Measurements from ENCODE around the gene SF3B4. TPM values are rescaled to one million over a fixed set of nuclear protein-coding genes. Genes with fewer than 3 reads are reported as not detected.

Gene SF3B4
- total and polyA plus RNA-seq, 2 of the 8 experiments (the other 6 are each of a cell fraction or from before 2014, with no cell fraction given), result 81.1 to 122 TPM

DNA sequence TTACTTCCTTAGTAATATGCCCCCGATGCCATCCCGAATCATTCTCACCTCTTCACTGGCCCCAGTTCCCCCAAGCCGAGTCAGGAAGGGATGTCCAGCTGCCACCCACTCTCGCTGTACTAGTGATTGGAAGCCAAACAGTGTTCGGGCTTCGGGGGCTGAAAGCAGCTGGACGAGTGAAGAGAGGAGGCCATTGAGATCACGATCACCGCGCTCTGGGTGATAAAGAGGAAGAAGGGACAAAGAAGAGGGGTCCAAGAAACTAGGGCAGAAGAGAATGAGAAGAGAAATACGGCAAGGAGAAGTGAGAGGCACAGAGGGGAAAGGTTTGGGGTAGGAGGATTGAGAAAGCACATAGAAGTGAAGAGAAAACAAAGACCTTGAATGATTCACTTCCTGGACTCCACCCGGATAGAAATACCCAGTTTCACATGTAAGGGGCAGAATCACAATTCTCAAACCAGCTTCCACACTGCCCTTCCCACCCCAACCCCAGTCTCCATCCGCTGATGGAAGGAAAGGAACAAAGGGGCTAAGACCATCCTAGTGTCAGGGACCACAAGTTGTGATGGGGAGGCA lies 3.7 kb upstream of the SF3B4 start:
- Histone ChIP-seq H3K23me2 (ENCODE audit: low read depth, low read length) (peaks cover 5% of the 10 kb centered on the region), H4K20me1 (replicated peaks in 1 of 2; ENCODE audit: control insufficient read depth in 1 of 2, insufficient read depth in 2 of 2, low read length in 2 of 2) (no peaks in the 10 kb centered on the region), H3K4me2 (ENCODE audit: insufficient read depth in 1 of 2, low read depth in 2 of 2, low read length in 2 of 2) (no peak overlapping the region), H2BK15ac (ENCODE audit: low read length) (no peak overlapping the region), H3K27me3 (replicated peaks in 1 of 4; ENCODE audit: control insufficient read depth in 3 of 4, extremely low read depth in 1 of 4, insufficient read depth in 3 of 4, low read length in 3 of 4) (no peaks in the 10 kb centered on the region), H2AFZ (ENCODE audit: low read length) (no peak overlapping the region), H3K4me3 (ENCODE audit: extremely low read depth in 1 of 4, insufficient read depth in 2 of 4, low read depth in 3 of 4, low read length in 4 of 4) (no peak overlapping the region), H3K9me3 (ENCODE audit: insufficient read depth in 2 of 2, low read depth in 1 of 2, low read length in 1 of 2) (no peaks in the 10 kb centered on the region), H3K79me2 (ENCODE audit: control insufficient read depth in 1 of 2, insufficient read depth in 2 of 2, low read length in 2 of 2) (peaks cover 8 to 13% of the 10 kb centered on the region in 2 experiments), H3K14ac (ENCODE audit: insufficient read length) (no peak overlapping the region), H3K27ac (ENCODE audit: low read depth, low read length) (no peak overlapping the region), H4K91ac (replicated peaks; ENCODE audit: insufficient read length, low read length) (no peak overlapping the region), H3K79me1 (ENCODE audit: low read depth, low read length) (no peaks in the 10 kb centered on the region; the same call in none of the 2 replicates), H3K56ac (replicated peaks; ENCODE audit: insufficient read length, low read depth, low read length) (no peak overlapping the region), H2AK5ac (ENCODE audit: low read depth, low read length) (no peak overlapping the region), H3K9ac (replicated peaks in 1 of 4; ENCODE audit: extremely low read depth in 1 of 4, low read depth in 3 of 4, low read length in 3 of 4) (no peak overlapping the region), H3K18ac (ENCODE audit: extremely low read depth, low read length) (no peak overlapping the region), H2BK12ac (ENCODE audit: low read depth, low read length) (no peak overlapping the region), H2BK5ac (ENCODE audit: low read depth, low read length) (no peak overlapping the region), H2BK120ac (replicated peaks; ENCODE audit: low read depth, low read length) (no peak overlapping the region), H3K36me3 (ENCODE audit: control insufficient read depth in 2 of 4, insufficient read depth in 4 of 4, low read length in 3 of 4) (peaks cover 0 to 5% (median 1%) of the 10 kb centered on the region in 4 experiments; a peak in 3 of 8 replicates), H4K8ac (ENCODE audit: extremely low read depth, insufficient read depth, low read length) (no peak overlapping the region), H3K4ac (replicated peaks; ENCODE audit: insufficient read length, low read depth, low read length) (no peak overlapping the region), H4K5ac (ENCODE audit: insufficient read length, low read depth, low read length) (no peak overlapping the region), H3K4me1 (replicated peaks in 1 of 4; ENCODE audit: control insufficient read depth in 3 of 4, insufficient read depth in 4 of 4, low read length in 3 of 4) (peaks cover 0 to 7% (median 4%) of the 10 kb centered on the region in 4 experiments; a peak in 6 of 7 replicates), H3K23ac (ENCODE audit: insufficient read length) (no peak overlapping the region), H2BK20ac (ENCODE audit: low read length) (no peak overlapping the region)
- no peak for FAIRE-seq
- no peak for DNase-seq (ENCODE audit: low read depth in 1 of 2, low spot score in 2 of 2)
- 88% methylated on average over 13 of the region's 13 CpGs; no CpG with 5 or more reads in 1 of the 2 experiments for WGBS, 2 experiments (ENCODE audit: extremely low coverage in 1 of 2, insufficient coverage in 1 of 2, insufficient read length in 1 of 2, insufficient replicate concordance in 2 of 2, low coverage in 1 of 2, low lambda C conversion rate in 2 of 2, missing lambda C conversion rate in 1 of 2)
- ChIA-PET CTCF (ENCODE audit: partially characterized antibody) (interaction anchor here (0.5 to 1.2 kb wide), 2 partner anchors 11 to 47 kb away, joined by 4 read pairs; no protein-coding TSS in a partner anchor), POLR2A (ENCODE audit: partially characterized antibody) (interaction anchor here (0.7 to 4.3 kb wide), 4 partner anchors 7 to 1527 kb away, joined by 3 to 60 read pairs (median 38); partner anchors contain the start of gene MTMR11)
- TF ChIP-seq POLR2AphosphoS5 (IDR thresholded peaks at IDR 0.05; ENCODE audit: low read depth, low read length), result no peak
- no peak for TF ChIP-seq KDM4A (IDR thresholded peaks at IDR 0.05; ENCODE audit: low read depth, low read length, severe bottlenecking)
- TF ChIP-seq, protein P1, sequence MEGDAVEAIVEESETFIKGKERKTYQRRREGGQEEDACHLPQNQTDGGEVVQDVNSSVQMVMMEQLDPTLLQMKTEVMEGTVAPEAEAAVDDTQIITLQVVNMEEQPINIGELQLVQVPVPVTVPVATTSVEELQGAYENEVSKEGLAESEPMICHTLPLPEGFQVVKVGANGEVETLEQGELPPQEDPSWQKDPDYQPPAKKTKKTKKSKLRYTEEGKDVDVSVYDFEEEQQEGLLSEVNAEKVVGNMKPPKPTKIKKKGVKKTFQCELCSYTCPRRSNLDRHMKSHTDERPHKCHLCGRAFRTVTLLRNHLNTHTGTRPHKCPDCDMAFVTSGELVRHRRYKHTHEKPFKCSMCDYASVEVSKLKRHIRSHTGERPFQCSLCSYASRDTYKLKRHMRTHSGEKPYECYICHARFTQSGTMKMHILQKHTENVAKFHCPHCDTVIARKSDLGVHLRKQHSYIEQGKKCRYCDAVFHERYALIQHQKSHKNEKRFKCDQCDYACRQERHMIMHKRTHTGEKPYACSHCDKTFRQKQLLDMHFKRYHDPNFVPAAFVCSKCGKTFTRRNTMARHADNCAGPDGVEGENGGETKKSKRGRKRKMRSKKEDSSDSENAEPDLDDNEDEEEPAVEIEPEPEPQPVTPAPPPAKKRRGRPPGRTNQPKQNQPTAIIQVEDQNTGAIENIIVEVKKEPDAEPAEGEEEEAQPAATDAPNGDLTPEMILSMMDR (IDR thresholded peaks at IDR 0.05; ENCODE audit: control extremely low read depth in 1 of 3, insufficient read depth in 1 of 3, low read depth in 1 of 3, low read length in 3 of 3), result no peak
- no peak for TF ChIP-seq TEAD4 (IDR thresholded peaks at IDR 0.05; ENCODE audit: low read depth, low read length)
- no peak for TF ChIP-seq CHD2 (IDR thresholded peaks at IDR 0.05; ENCODE audit: low read length)

Data from H1 (cell line).